ENCODE data around the gene ZNF28. TPM values are rescaled to one million over a fixed set of nuclear protein-coding genes. Genes with fewer than 3 reads are reported as not detected.
A peak's percentile ranks its signal among the peaks of the same experiment; 100 is the strongest.
"Not testable (repeated sequence)": the region's sequence is repeated elsewhere in the genome, so short reads cannot be mapped to it uniquely, and the experiment has no call there.

ZNF28 gene
- polyA plus RNA-seq, 1 donor = 8.4 TPM

DNA sequence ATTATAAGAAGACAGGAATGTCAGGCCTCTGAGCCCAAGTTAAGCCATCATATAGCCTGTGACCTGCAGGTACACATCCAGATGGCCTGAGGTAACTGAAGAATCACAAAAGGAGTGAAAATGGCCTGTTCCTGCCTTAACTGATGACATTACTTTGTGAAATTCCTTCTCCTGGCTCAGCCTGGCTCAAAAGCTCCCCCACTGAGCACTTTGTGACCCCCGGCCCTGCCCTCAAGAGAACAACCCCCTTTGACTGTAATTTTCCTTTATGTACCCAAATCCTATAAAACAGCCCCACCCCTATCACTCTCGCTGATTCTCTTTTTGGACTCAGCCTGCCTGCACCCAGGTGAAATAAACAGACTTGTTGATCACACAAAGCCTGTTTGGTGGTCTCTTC is 65.0 kb downstream of the ZNF28 start:
- not testable (repeated sequence) for DNase-seq

DNA sequence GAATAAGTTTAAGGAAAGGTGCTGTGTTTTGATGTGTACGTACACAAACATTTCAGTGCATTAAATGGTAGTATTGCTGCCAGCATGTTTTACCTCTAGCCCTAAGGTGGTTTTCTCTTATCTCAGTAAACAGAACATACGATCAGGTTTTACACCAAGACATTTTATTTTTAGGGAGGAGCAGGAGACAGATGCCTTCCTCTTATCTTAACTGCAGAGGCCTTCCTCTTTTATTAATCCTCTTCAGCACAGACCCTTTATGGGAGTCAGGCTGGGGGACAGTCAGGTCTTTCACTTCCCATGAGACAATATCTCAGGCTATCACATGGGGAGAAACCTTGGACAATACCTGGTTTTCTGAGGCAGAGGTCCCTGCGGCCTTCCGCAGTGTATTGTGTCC is 71.7 kb downstream of the ZNF28 start:
- no peak for DNase-seq

DNA sequence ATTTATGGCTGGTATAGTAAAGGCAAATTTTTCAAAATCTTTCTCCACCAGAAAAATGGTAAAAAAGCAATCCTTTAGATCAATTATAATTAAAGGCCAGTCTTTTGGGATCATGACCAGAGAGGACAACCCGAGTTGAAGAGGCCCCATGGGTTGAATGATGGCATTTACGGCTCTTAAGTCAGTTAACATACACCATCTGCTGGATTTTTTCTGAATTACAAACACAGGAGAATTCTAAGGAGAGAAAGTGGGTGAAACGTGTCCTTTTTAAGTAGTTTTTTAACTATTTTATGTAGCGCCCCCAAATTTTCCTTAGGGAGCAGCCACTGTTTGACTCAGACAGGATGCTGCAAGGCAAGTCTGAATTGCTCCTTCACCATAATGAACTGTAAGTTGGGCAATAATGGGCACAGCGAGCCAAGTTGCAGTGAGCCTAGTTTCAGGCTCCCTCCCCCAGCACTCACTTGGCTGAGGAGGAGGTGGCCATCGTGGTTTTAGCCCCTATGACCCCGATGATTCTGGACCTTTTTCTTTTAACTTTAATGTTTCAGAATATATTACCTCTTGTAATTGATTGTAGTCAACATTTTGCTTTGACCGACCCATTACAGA is 73.0 kb downstream of the ZNF28 start:
- peak; percentile 11 for DNase-seq

Other genes with a start within 250 kb of the ZNF28 start
- gene ZNF83, start 183.3 kb downstream of the ZNF28 start, polyA plus RNA-seq (ENCODE audit: insufficient read length) = 62.9 TPM
- gene ZNF611, start 86.6 kb downstream of the ZNF28 start, polyA plus RNA-seq (ENCODE audit: insufficient read length) = 7.3 TPM
- gene ZNF600, start 34.8 kb downstream of the ZNF28 start, polyA plus RNA-seq (ENCODE audit: insufficient read length) = 3.1 TPM
- 15.2 TPM for gene ZNF468, start 36.0 kb upstream of the ZNF28 start, polyA plus RNA-seq (ENCODE audit: insufficient read length)
- gene ZNF320, start 76.0 kb upstream of the ZNF28 start, polyA plus RNA-seq (ENCODE audit: insufficient read length) = 20.3 TPM
- gene ZNF888, start 101.8 kb upstream of the ZNF28 start, polyA plus RNA-seq (ENCODE audit: insufficient read length) = 3.2 TPM
- 7.3 TPM for gene ZNF816, start 141.2 kb upstream of the ZNF28 start, polyA plus RNA-seq (ENCODE audit: insufficient read length)
- gene ERVV-1, start 192.3 kb upstream of the ZNF28 start, polyA plus RNA-seq (ENCODE audit: insufficient read length) = not detected
- not detected for gene ERVV-2, start 223.1 kb upstream of the ZNF28 start, polyA plus RNA-seq (ENCODE audit: insufficient read length)

Measured in hindlimb muscle (tissue), 1 donor.